ENCODE measurements around the gene RTN4R.

DNA sequence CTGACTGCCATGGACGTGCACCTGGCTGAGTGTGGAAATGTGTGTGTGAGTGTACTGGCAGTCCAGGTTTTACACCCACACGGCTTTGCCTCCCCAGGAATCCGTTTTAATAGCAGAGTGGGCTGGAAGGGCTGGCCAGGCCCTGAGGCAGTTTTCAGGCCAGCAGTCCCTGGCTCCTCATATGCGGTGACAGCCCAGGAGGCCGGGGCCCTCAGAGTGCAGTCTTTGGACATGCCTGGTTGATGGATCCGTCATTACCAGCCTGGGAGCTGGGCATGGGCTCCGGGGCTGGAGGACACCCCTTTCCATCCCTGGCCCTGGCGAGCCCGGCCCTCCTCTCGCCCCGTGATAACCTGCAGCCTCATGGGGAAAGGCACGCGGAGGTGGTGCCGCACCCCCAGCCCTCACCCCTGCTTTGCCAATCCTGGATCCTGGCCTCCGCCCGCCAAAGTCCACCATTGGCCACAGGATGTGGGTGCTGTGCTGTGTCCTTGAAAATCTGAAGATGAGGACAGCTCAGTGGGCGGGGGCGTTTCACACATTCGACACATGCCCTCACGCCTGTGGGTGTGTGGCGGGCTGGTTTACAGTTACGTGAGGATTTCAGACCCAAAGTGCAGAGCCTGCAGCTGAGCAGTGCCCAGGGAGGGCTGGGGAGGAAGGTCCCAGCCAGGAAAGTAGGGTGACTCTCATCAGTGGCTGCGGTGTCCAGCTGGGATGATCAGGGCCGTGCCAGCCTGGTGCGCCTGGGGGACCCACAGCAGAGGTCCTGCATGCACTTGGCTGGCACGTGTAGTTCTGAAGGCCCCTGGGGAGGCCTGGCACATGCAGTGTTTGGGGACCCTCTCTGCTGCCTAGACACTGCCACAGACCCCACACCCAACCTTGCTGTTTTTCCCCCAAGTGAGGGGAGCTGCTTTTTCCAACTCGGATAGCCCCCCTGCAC is 55.1 kb downstream of the RTN4R start:
- TF ChIP-seq, protein P1, sequence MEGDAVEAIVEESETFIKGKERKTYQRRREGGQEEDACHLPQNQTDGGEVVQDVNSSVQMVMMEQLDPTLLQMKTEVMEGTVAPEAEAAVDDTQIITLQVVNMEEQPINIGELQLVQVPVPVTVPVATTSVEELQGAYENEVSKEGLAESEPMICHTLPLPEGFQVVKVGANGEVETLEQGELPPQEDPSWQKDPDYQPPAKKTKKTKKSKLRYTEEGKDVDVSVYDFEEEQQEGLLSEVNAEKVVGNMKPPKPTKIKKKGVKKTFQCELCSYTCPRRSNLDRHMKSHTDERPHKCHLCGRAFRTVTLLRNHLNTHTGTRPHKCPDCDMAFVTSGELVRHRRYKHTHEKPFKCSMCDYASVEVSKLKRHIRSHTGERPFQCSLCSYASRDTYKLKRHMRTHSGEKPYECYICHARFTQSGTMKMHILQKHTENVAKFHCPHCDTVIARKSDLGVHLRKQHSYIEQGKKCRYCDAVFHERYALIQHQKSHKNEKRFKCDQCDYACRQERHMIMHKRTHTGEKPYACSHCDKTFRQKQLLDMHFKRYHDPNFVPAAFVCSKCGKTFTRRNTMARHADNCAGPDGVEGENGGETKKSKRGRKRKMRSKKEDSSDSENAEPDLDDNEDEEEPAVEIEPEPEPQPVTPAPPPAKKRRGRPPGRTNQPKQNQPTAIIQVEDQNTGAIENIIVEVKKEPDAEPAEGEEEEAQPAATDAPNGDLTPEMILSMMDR (IDR thresholded peaks at IDR 0.05) = no peak
- TF ChIP-seq EZH2 (IDR thresholded peaks at IDR 0.05; ENCODE audit: borderline replicate concordance, insufficient read depth, low read depth, low read length, poor library complexity, severe bottlenecking) = no peak
